Activated naive CD4-positive, alpha-beta T cell treated with anti-CD3 and anti-CD28 coated beads for 36 hours (primary cell): ENCODE results near the gene EEFSEC. TPM values are rescaled to one million over a fixed set of nuclear protein-coding genes. Genes with fewer than 3 reads are reported as not detected.

Source experiments
- CTCF ChIA-PET: fragments of 350-600 bp; sonication (Branson Sonifier 250); formaldehyde crosslinking; loops from one replicate; lab custom pipeline; 2021; ENCODE audit warnings: antibody characterized with exemption; lab: Charles Lee
- DNase-seq: peaks from one replicate; pipeline ENCODE4 v3.0.0-alpha.2; 2020
- H3K27ac Mint-ChIP-seq: one replicate; pipeline ENCODE4 v1.8.0; 2021; ENCODE audit warnings: mild to moderate bottlenecking, mixed read lengths
- H3K27me3 Mint-ChIP-seq: one replicate; pipeline ENCODE4 v1.8.0; 2021; ENCODE audit warnings: low read depth, mixed read lengths
- H3K36me3 Mint-ChIP-seq: one replicate; pipeline ENCODE4 v1.8.0; 2021; ENCODE audit warnings: low read depth, mixed read lengths
- H3K4me1 Mint-ChIP-seq: one replicate; pipeline ENCODE4 v1.8.0; 2021; ENCODE audit warnings: low read depth, mixed read lengths
- H3K4me3 Mint-ChIP-seq: one replicate; pipeline ENCODE4 v1.8.0; 2021; ENCODE audit warnings: mild to moderate bottlenecking, moderate library complexity, mixed read lengths
- H3K9me3 Mint-ChIP-seq: one replicate; pipeline ENCODE4 v1.8.0; 2021; ENCODE audit warnings: mixed read lengths
- intact Hi-C: fragments of 100-400 bp; cut with micrococcal nuclease; formaldehyde crosslinking; loops from one replicate; pipeline ENCODE4 v1.15.1; 2023
- total RNA-seq, 2 experiments: library from RNA; stranded (reverse); gene quantifications; one replicate each; pipeline ENCODE4 v1.2.3, GENCODE V29; 2021

The EEFSEC gene
- total RNA-seq, 2 experiments from 2014 or later: 11.0 to 11.6 TPM

DNA sequence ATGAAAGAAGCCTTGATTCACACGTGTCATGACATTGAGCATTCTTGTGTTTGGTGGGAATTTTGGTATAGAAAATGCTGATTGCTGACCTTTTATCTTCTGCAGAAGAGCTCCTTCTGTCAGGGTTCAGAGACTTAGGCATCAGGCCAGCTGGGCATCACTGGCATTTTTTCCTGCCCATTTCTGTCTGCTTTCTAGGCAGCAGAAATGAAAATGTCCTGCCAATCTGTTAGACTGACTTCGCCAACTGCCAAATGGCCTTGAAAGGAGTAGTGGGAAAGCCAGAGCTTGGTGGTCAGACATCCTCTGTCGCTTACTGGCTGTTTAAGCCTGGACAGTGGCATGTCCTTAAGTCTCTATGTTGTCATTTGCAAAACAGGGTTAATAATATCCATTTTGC, 57.4 kb downstream of the EEFSEC start:
- H3K9me3 Mint-ChIP-seq: no peaks in the 10 kb centered on the region
- H3K27ac Mint-ChIP-seq: no peak overlapping the region
- H3K4me3 Mint-ChIP-seq: no peak overlapping the region
- CTCF ChIA-PET: no interaction called here
- peaks cover 3% of the 10 kb centered on the region for H3K4me1 Mint-ChIP-seq
- intact Hi-C loops: no loop called here
- no peak for DNase-seq
- H3K36me3 Mint-ChIP-seq: no peaks in the 10 kb centered on the region
- H3K27me3 Mint-ChIP-seq: no peaks in the 10 kb centered on the region

- Mint-ChIP-seq H3K27me3 (no peaks in the 10 kb centered on the region), H3K27ac (no peak overlapping the region), H3K4me3 (no peak overlapping the region), H3K4me1 (peaks cover 9% of the 10 kb centered on the region), H3K36me3 (peaks cover 5% of the 10 kb centered on the region), H3K9me3 (no peaks in the 10 kb centered on the region)
- CTCF ChIA-PET: no interaction called here
- intact Hi-C loops: no loop called here
- DNase-seq: no peak
Measured at GRCh38 chr3:128214056-128214455, 60.8 kb downstream of the EEFSEC start.

- peaks cover 9% of the 10 kb centered on the region for H3K4me1 Mint-ChIP-seq
- H3K36me3 Mint-ChIP-seq: peaks cover 12% of the 10 kb centered on the region
- no peak overlapping the region for H3K27ac Mint-ChIP-seq
- intact Hi-C loops: no loop called here
- DNase-seq: no peak
- no peaks in the 10 kb centered on the region for H3K9me3 Mint-ChIP-seq
- CTCF ChIA-PET: no interaction called here
- no peak overlapping the region for H3K4me3 Mint-ChIP-seq
- H3K27me3 Mint-ChIP-seq: no peaks in the 10 kb centered on the region
Measured at GRCh38 chr3:128215290-128215689, 62.0 kb downstream of the EEFSEC start.

GRCh38 chr3:128215800-128216495, 62.7 kb downstream of the EEFSEC start:
- DNase-seq: no peak
- Mint-ChIP-seq H3K4me3 (no peak overlapping the region), H3K36me3 (peaks cover 18% of the 10 kb centered on the region), H3K27ac (no peak overlapping the region), H3K27me3 (no peaks in the 10 kb centered on the region), H3K9me3 (peaks cover 4% of the 10 kb centered on the region), H3K4me1 (peaks cover 9% of the 10 kb centered on the region)
- CTCF ChIA-PET: no interaction called here
- intact Hi-C loops: no loop called here

- no peak for DNase-seq
- Mint-ChIP-seq H3K36me3 (peaks cover 25% of the 10 kb centered on the region), H3K4me1 (peaks cover 9% of the 10 kb centered on the region), H3K4me3 (no peak overlapping the region), H3K27ac (peak overlapping the region; percentile 74), H3K9me3 (peaks cover 10% of the 10 kb centered on the region), H3K27me3 (no peaks in the 10 kb centered on the region)
- CTCF ChIA-PET: interaction anchor here (0.7 kb wide), 1 partner anchor 64 kb away, joined by 3 read pairs; no protein-coding TSS in a partner anchor
- intact Hi-C loops: no loop called here
Measured at GRCh38 chr3:128217702-128218547, 64.6 kb downstream of the EEFSEC start.

DNA sequence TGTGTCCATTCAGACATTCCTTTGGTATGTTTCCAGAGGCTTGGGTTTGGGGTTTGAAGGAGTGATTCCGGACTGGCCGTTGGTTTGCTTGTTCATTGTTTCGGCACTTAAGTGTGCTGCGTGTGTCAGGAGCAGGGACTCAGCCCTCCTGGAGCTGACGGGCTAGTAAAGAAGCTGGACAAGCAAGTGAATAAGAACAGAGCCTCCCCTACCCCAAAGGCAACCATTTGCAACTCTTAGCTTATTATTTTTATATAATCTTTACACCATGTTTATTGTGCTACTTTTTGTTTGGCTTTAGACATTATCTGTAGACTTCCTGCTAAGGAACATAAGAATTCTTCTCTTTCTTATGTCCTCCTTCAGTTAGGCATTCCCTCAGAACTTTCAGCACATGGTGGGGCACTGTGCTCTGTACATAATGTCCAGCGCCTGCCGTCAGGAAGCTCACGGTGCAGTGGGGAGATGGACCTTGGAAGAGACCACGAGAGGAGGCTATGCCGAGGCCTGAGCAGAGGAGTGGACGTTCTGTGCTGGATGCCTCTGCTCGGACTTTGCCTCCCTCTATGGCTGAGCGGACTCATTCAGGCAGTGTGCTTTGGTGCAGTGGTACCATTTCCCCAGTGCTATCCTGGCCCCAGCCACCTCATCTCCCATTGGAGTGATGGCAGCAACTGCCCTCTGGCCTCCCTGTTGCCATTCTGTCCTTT, 65.4 kb downstream of the EEFSEC start:
- H3K27ac Mint-ChIP-seq: no peak overlapping the region
- no peaks in the 10 kb centered on the region for H3K27me3 Mint-ChIP-seq
- peaks cover 15% of the 10 kb centered on the region for H3K9me3 Mint-ChIP-seq
- intact Hi-C loops: no loop called here
- no peak overlapping the region for H3K4me3 Mint-ChIP-seq
- peaks cover 9% of the 10 kb centered on the region for H3K4me1 Mint-ChIP-seq
- CTCF ChIA-PET: interaction anchor here (0.7 kb wide), 1 partner anchor 64 kb away, joined by 3 read pairs; no protein-coding TSS in a partner anchor
- DNase-seq: no peak
- H3K36me3 Mint-ChIP-seq: peaks cover 28% of the 10 kb centered on the region

GRCh38 chr3:128221328-128221727, 68.0 kb downstream of the EEFSEC start:
- peaks cover 12% of the 10 kb centered on the region for H3K4me1 Mint-ChIP-seq
- CTCF ChIA-PET: no interaction called here
- no peaks in the 10 kb centered on the region for H3K27me3 Mint-ChIP-seq
- H3K36me3 Mint-ChIP-seq: peaks cover 33% of the 10 kb centered on the region
- peaks cover 20% of the 10 kb centered on the region for H3K9me3 Mint-ChIP-seq
- DNase-seq: no peak
- intact Hi-C loops: no loop called here
- H3K27ac Mint-ChIP-seq: no peak overlapping the region
- H3K4me3 Mint-ChIP-seq: no peak overlapping the region

DNA sequence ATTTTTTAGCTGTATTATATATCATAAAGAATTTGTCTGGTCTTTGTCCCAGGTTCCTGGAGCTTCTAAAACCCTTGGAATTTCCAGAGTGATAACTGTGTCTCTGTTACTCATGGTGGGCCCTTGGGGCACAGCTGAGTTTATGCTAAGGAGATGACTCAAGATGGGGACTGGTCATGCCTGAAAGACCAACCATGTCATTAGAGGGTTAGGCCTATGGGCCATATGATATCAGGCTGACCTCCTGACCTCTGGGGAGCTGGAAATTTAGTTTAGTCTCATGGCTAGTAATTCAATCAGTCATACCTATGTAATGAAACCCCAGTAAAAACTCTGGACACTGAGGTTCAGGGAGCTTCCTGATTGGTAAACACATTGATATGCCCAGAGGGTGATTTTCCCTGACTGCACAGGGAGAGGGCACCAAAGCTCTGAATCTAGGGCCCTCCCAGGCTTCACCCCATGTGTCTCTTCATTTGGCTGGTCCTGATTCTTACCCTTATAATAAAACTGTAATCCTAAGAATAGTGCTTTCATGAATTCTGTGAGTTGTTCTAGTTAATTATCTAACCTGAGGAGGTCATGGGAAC, 69.6 kb downstream of the EEFSEC start:
- H3K4me1 Mint-ChIP-seq: peaks cover 9% of the 10 kb centered on the region
- CTCF ChIA-PET: no interaction called here
- H3K27me3 Mint-ChIP-seq: no peaks in the 10 kb centered on the region
- no peak for DNase-seq
- no peak overlapping the region for H3K4me3 Mint-ChIP-seq
- no peak overlapping the region for H3K27ac Mint-ChIP-seq
- intact Hi-C loops: no loop called here
- H3K9me3 Mint-ChIP-seq: peaks cover 20% of the 10 kb centered on the region
- peaks cover 33% of the 10 kb centered on the region for H3K36me3 Mint-ChIP-seq

DNA sequence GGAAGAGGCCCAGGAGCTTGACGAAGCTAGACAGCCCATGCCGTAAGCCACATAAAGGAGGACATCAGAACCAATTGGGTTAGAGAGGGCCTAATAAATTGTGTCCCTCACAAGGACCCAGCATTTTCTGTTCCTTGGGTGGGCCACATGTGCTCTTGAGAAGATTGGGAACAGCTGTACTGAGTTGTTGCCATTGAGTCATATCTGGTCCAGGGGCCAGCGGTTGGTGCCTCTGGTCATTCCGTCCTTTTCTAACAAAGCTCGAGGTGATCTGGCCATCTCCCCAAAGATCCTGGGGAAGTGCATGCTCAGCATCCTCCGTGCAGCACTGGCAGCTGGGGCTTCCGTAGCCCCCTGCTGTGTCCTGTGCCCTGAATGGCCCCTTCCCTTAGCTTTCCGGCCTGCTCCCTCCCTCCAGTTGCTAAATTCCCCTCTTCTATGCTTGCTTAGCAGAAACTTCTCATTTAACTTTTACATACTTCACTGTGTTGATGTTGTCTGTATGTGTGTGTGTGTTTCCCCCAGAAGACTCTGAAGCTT, 73.0 kb downstream of the EEFSEC start:
- Mint-ChIP-seq H3K9me3 (peaks cover 15% of the 10 kb centered on the region), H3K27me3 (no peaks in the 10 kb centered on the region), H3K4me1 (peaks cover 6% of the 10 kb centered on the region), H3K36me3 (peaks cover 13% of the 10 kb centered on the region), H3K4me3 (no peak overlapping the region), H3K27ac (no peak overlapping the region)
- DNase-seq: no peak
- CTCF ChIA-PET: interaction anchor here (0.8 to 1.5 kb wide), 5 partner anchors 27 to 280 kb away, joined by 3 to 9 read pairs (median 3); no protein-coding TSS in a partner anchor
- intact Hi-C loops: no loop called here

DNA sequence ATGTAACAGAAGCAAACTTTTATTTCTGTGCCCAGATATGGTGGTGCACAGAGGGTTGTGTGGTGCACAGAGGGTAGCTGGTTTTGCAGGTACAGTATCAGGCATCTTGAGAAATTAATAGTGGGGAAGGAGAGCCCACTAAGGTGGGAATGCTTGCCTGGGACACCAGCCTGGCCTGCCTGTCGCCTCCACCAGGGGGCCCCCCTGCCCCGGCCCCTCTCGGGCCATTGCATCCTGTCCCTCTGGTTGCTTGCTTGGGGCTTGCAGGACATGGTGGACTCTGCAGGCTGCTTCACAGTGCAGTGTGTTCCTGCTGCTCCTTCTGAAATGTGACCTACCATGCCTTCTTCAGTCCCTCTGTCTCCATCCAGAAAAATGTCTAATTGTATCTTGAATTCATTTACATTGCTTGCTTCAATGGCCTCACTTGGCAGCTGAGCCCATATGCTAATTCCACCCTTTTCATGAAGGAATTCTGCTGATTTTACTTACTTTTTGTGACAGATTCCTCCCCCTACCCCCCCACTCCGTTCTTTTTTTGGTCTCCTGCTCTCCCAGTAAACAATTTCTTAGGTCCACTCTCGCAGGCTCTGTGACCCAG, 73.6 kb downstream of the EEFSEC start:
- Mint-ChIP-seq H3K27me3 (no peaks in the 10 kb centered on the region), H3K4me1 (peaks cover 6% of the 10 kb centered on the region), H3K27ac (no peak overlapping the region), H3K4me3 (no peak overlapping the region), H3K9me3 (peaks cover 15% of the 10 kb centered on the region), H3K36me3 (peaks cover 13% of the 10 kb centered on the region)
- intact Hi-C loops: loop anchor here (1.0 kb wide), 1 partner anchor 95 kb away; no protein-coding TSS in a partner anchor
- peak; percentile 39 for DNase-seq
- CTCF ChIA-PET: interaction anchor here (0.6 to 1.5 kb wide), 4 partner anchors 36 to 280 kb away, joined by 3 to 9 read pairs (median 3); no protein-coding TSS in a partner anchor

DNA sequence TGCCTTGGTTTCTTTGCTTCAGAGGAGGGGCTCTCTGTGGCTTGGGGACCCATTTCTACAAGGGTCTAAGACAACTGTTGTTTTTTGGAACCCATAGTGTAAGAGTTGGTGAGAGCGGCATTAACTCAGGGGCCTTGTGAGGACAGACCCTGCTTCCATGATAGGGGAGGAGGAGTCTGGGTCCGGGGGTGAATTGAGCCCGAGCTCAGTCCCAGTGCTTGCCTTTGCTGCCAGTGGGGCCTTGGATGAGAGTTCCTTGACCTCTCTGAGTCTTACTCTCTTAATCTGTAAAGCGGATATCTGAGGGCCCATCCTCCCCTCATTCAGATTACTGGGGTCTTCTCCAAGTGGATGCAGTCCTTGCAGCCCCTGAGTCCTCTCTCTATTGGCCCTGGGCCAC, 74.2 kb downstream of the EEFSEC start:
- no peak for DNase-seq
- Mint-ChIP-seq H3K27ac (no peak overlapping the region), H3K4me3 (no peak overlapping the region), H3K36me3 (peaks cover 12% of the 10 kb centered on the region), H3K27me3 (no peaks in the 10 kb centered on the region), H3K9me3 (peaks cover 14% of the 10 kb centered on the region), H3K4me1 (peaks cover 6% of the 10 kb centered on the region)
- CTCF ChIA-PET: interaction anchor here (1.5 kb wide), 1 partner anchor 95 kb away, joined by 9 read pairs; no protein-coding TSS in a partner anchor
- intact Hi-C loops: loop anchor here (1.0 kb wide), 1 partner anchor 95 kb away; no protein-coding TSS in a partner anchor
